GM12878 (cell line): ENCODE measurements around the gene P4HA3. TPM values are rescaled to one million over a fixed set of nuclear protein-coding genes. Genes with fewer than 3 reads are reported as not detected.

Experiments used
- ATAC-seq: fragments of 200-7000 bp; cut with Tn5 transposase; 3 replicates; pipeline ENCODE4 v1.9.1; 2020; ENCODE audit warnings: mild to moderate bottlenecking, moderate library complexity
- BruUV-seq: library from RNA; stranded (reverse); fragments of 400-500 nt; replicated peaks from 2 replicates; lab custom pipeline; 2021; lab: Mats Ljungman, UMichigan
- CTCF ChIA-PET: fragments of 300-600 bp; sonication (Branson Sonifier 250); formaldehyde crosslinking; extraction: SDS; loops from one replicate; lab custom pipeline; 2021; ENCODE audit warnings: inconsistent platforms; lab: Yijun Ruan, JAX
- POLR2A ChIA-PET: fragments of 350-600 bp; formaldehyde crosslinking; extraction: SDS; loops from one replicate; lab custom pipeline; 2021; ENCODE audit warnings: inconsistent platforms; lab: Charles Lee
- RAD21 ChIA-PET: fragments of 300-600 bp; sonication (Branson Sonifier 250); formaldehyde crosslinking; loops from one replicate; lab custom pipeline; 2023; ENCODE audit warnings: antibody characterized with exemption; ENCODE audit not compliant: unreplicated experiment; lab: Charles Lee
- SMC1A ChIA-PET: fragments of 300-600 bp; sonication (Branson Sonifier 250); formaldehyde crosslinking; loops from one replicate; lab custom pipeline; 2023; ENCODE audit not compliant: unreplicated experiment, uncharacterized antibody; lab: Charles Lee
- DNase-seq: peaks from one replicate; pipeline ENCODE4 v3.0.0-alpha.2; 2011; ENCODE audit warnings: low read depth, low spot score
- FAIRE-seq: peaks from 3 replicates; lab custom pipeline; 2011; peaks lifted over from hg19 to GRCh38; lab: Jason Lieb, UNC
- H2AFZ ChIP-seq: 2 replicates; pipeline ENCODE4 v1.6.0; 2011; ENCODE audit warnings: low read depth, low read length, control low read depth; ENCODE audit not compliant: control insufficient read depth
- H3K27ac ChIP-seq: 2 replicates; pipeline ENCODE4 v1.5.1; 2011; ENCODE audit warnings: control low read depth; ENCODE audit not compliant: control insufficient read depth, insufficient read depth
- H3K27me3 ChIP-seq, 2 experiments: replicated peaks in 1 of 2; 2 replicates each; pipeline versions ENCODE4 v1.6.0 to v1.6.1; 2011; ENCODE audit warnings: low read length in 1 of 2; ENCODE audit not compliant: control insufficient read depth in 2 of 2, insufficient read depth in 2 of 2
- H3K36me3 ChIP-seq, 2 experiments: 2 replicates each; pipeline ENCODE4 v1.5.1; 2011; ENCODE audit warnings: low read length in 1 of 2; ENCODE audit not compliant: control insufficient read depth in 2 of 2, insufficient read depth in 2 of 2
- H3K4me1 ChIP-seq: 2 replicates; pipeline ENCODE4 v1.6.1; 2011; ENCODE audit warnings: mild to moderate bottlenecking, low read length, moderate library complexity, mixed read lengths; ENCODE audit not compliant: control insufficient read depth, insufficient read depth
- H3K4me2 ChIP-seq: 2 replicates; pipeline ENCODE4 v1.6.0; 2011; ENCODE audit warnings: control low read depth; ENCODE audit not compliant: control insufficient read depth, insufficient read depth
- H3K4me3 ChIP-seq: fragments of 200-600 bp; sonication (generic); 2 replicates; pipeline ENCODE4 v1.5.1; 2016
- H3K79me2 ChIP-seq: 2 replicates; pipeline ENCODE4 v1.6.0; 2011; ENCODE audit warnings: low read length; ENCODE audit not compliant: control insufficient read depth, insufficient read depth
- H3K9ac ChIP-seq: 2 replicates; pipeline ENCODE4 v1.8.0; 2011; ENCODE audit warnings: low read length, control low read depth, mixed read lengths; ENCODE audit not compliant: control insufficient read depth, insufficient read depth
- H3K9me3 ChIP-seq: replicated peaks from 3 replicates; pipeline ENCODE4 v1.5.1; 2011; ENCODE audit warnings: mild to moderate bottlenecking, low read length; ENCODE audit not compliant: control insufficient read depth, insufficient read depth
- H4K20me1 ChIP-seq: 2 replicates; pipeline ENCODE4 v1.6.0; 2011; ENCODE audit not compliant: control insufficient read depth, insufficient read depth
- BACH1 ChIP-seq: fragments of 450-650 bp; IDR thresholded peaks from 2 replicates; pipeline ENCODE4 v1.6.1; 2017; ENCODE audit warnings: mild to moderate bottlenecking, borderline replicate concordance
- EGR1 ChIP-seq, 2 experiments: IDR thresholded peaks; 1 replicate in 1 of 2; 2 replicates in 1 of 2; pipeline ENCODE4 v1.6.1; 2011 to 2012; ENCODE audit warnings: low read depth in 2 of 2, low read length in 2 of 2, borderline replicate concordance in 1 of 2, mild to moderate bottlenecking in 1 of 2, moderate library complexity in 1 of 2
- HCFC1 ChIP-seq: fragments of 150-350 bp; IDR thresholded peaks from 2 replicates; pipeline ENCODE4 v1.6.1; 2014; ENCODE audit warnings: low read length
- HDAC6 ChIP-seq: fragments of 200-600 bp; sonication (generic); IDR thresholded peaks from one replicate; pipeline ENCODE4 v1.8.0; 2017; ENCODE audit warnings: antibody characterized with exemption; ENCODE audit not compliant: unreplicated experiment
- MEF2A ChIP-seq: IDR thresholded peaks from 2 replicates; pipeline ENCODE4 v1.6.1; 2011; ENCODE audit warnings: low read depth, mild to moderate bottlenecking, low read length, moderate library complexity; ENCODE audit not compliant: insufficient read depth
- MTA2 ChIP-seq: fragments of 450-650 bp; IDR thresholded peaks from 2 replicates; pipeline ENCODE4 v1.6.1; 2016; ENCODE audit warnings: low read depth, mild to moderate bottlenecking, moderate library complexity
- MYC ChIP-seq: IDR thresholded peaks from 2 replicates; pipeline ENCODE4 v1.6.1; 2011; ENCODE audit warnings: mild to moderate bottlenecking, low read length, moderate library complexity, inconsistent platforms; ENCODE audit not compliant: insufficient read depth, insufficient replicate concordance, insufficient read length, severe bottlenecking
- NFXL1 ChIP-seq: fragments of 450-650 bp; IDR thresholded peaks from 2 replicates; pipeline ENCODE4 v1.6.1; 2017; ENCODE audit warnings: antibody characterized with exemption, mild to moderate bottlenecking, borderline replicate concordance
- NR2C1 ChIP-seq: fragments of 450-650 bp; IDR thresholded peaks from 2 replicates; pipeline ENCODE4 v1.6.1; 2017; ENCODE audit warnings: antibody characterized with exemption, mild to moderate bottlenecking, moderate library complexity
- POU2F2 ChIP-seq: IDR thresholded peaks from 3 replicates; pipeline ENCODE4 v1.6.1; 2011; ENCODE audit warnings: low read depth, mild to moderate bottlenecking, low read length, borderline replicate concordance
- RB1 ChIP-seq: fragments of 450-650 bp; formaldehyde crosslinking; IDR thresholded peaks from 2 replicates; pipeline ENCODE4 v1.6.1; 2017; ENCODE audit warnings: mild to moderate bottlenecking, borderline replicate concordance
- SIX5 ChIP-seq: IDR thresholded peaks from 2 replicates; pipeline ENCODE4 v1.6.1; 2011; ENCODE audit warnings: mild to moderate bottlenecking, low read depth, low read length, moderate library complexity; ENCODE audit not compliant: severe bottlenecking
- ZBED1 ChIP-seq: IDR thresholded peaks from 2 replicates; pipeline ENCODE4 v1.6.1; 2016; ENCODE audit warnings: borderline replicate concordance
- WGBS: methylation state at CpG from one replicate; pipeline ENCODE4 v1.1.6; 2016; ENCODE audit warnings: low lambda C conversion rate; ENCODE audit not compliant: insufficient replicate concordance, insufficient coverage; ENCODE audit errors: missing lambda C conversion rate; 5-methylcytosine and 5-hydroxymethylcytosine counted together
- in situ Hi-C: fragments of 300-500 bp; cut with MboI; formaldehyde crosslinking; loops from 9 replicates; pipeline ENCODE4 v1.14.3; 2018; ENCODE audit warnings: mixed read lengths
- intact Hi-C: fragments of 100-400 bp; cut with micrococcal nuclease; formaldehyde crosslinking; loops from one replicate; pipeline ENCODE4 v1.14.2; 2022; ENCODE audit not compliant: unreplicated experiment
- polyA plus RNA-seq, 11 experiments: library from polyadenylated mRNA; depleted of rRNA in 4 of 11; unstranded in 6 of 11; stranded (reverse) in 5 of 11; fragments of >200 nt; fragmentation: Nextera tagmentation in 4 of 11; fragmentation: Illumina TruSeq in 1 of 11; extraction: Ambion mirVana in 4 of 11; extraction: Trizol in 1 of 11; gene quantifications; 1 replicate in 1 of 11; 2 replicates in 10 of 11; pipeline versions ENCODE4 v1.2.1 to v1.2.3, GENCODE V29; 2011 to 2016; ENCODE audit warnings: inconsistent platforms in 2 of 11, missing spikeins in 2 of 11, low read depth in 1 of 11
- total RNA-seq, 4 experiments: library from RNA; depleted of rRNA in 3 of 4; stranded (reverse); fragments of >200 nt in 3 of 4; fragmentation: Illumina TruSeq in 1 of 4; extraction: Trizol in 1 of 4; gene quantifications; 2 replicates each; pipeline versions ENCODE4 v1.2.1 to v1.2.3, GENCODE V29; 2013 to 2021
- TF ChIP-seq, protein P1 (sequence below): fragments of 450-650 bp; formaldehyde crosslinking; IDR thresholded peaks from 2 replicates; pipeline ENCODE4 v1.4.0; 2022; ENCODE audit warnings: mild to moderate bottlenecking, moderate library complexity
- TF ChIP-seq, protein P2 (sequence below): fragments of 450-650 bp; conservative IDR thresholded peaks from 2 replicates; pipeline ENCODE4 v1.6.1; 2017; ENCODE audit warnings: mild to moderate bottlenecking, moderate library complexity
- TF ChIP-seq, protein P3 (sequence below): IDR thresholded peaks from 2 replicates; pipeline ENCODE4 v1.6.1; 2011; ENCODE audit warnings: borderline replicate concordance, low read depth, mild to moderate bottlenecking, moderate library complexity, mixed read lengths, low read length; ENCODE audit not compliant: insufficient read depth; ENCODE audit errors: extremely low read length

P4HA3 gene
- total and polyA plus RNA-seq, 10 of the 15 experiments (the other 5 are each of a cell fraction or from before 2014, with no cell fraction given), result 0.08 TPM; not detected in 9

DNA sequence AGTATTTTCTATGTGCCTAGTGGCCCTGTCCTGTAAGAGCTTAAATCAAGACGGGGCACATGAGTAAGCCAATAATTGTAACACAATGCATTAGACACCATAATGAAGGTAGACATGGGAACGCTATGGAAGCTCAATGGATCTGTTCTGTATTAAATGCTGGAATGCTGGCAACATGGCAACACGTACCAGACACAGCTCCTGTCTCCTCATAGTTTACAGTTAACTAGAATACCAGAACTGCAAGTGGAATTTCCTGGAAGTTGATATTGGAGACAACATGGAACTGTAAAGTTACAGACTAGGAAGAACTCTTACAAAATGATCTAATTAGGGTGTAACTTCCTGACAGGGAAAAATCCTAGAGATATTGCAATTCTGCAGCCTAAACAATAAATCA, 12.4 kb downstream of the P4HA3 start:
- Histone ChIP-seq H3K4me3 (no peak overlapping the region), H3K4me1 (no peaks in the 10 kb centered on the region), H3K79me2 (no peaks in the 10 kb centered on the region), H3K27me3 (no peaks in the 10 kb centered on the region; a peak in 1 of 4 replicates), H4K20me1 (no peaks in the 10 kb centered on the region), H3K36me3 (no peaks in the 10 kb centered on the region), H2AFZ (no peak overlapping the region), H3K9ac (no peak overlapping the region), H3K4me2 (no peak overlapping the region), H3K9me3 (no peaks in the 10 kb centered on the region), H3K27ac (no peak overlapping the region)
- intact Hi-C loops, result no loop called here
- no TSS peak for BruUV-seq
- WGBS, result 10% methylated on average over 3 of the region's 3 CpGs
- SMC1A ChIA-PET, result no interaction called here
- no peak for DNase-seq
- RAD21 ChIA-PET, result no interaction called here
- no peak for FAIRE-seq
- POLR2A ChIA-PET, result no interaction called here
- in situ Hi-C loops, result no loop called here
- no peak for ATAC-seq
- CTCF ChIA-PET, result interaction anchor here (0.7 to 1.1 kb wide), 2 partner anchors 44 to 836 kb away, joined by 4 to 5 read pairs; no protein-coding TSS in a partner anchor
- no peak for TF ChIP-seq MTA2
- TF ChIP-seq EGR1 (IDR thresholded peaks at IDR 0.05; ENCODE audit: borderline replicate concordance in 1 of 2, low read depth in 2 of 2, low read length in 2 of 2), result no peak
- TF ChIP-seq NFXL1, result no peak
- TF ChIP-seq NR2C1, result no peak
- TF ChIP-seq BACH1, result no peak
- TF ChIP-seq HCFC1, result no peak
- TF ChIP-seq MEF2A, result no peak
- TF ChIP-seq ZBED1, result no peak
- TF ChIP-seq HDAC6, result no peak
- TF ChIP-seq SIX5, result no peak
- TF ChIP-seq, protein P1, sequence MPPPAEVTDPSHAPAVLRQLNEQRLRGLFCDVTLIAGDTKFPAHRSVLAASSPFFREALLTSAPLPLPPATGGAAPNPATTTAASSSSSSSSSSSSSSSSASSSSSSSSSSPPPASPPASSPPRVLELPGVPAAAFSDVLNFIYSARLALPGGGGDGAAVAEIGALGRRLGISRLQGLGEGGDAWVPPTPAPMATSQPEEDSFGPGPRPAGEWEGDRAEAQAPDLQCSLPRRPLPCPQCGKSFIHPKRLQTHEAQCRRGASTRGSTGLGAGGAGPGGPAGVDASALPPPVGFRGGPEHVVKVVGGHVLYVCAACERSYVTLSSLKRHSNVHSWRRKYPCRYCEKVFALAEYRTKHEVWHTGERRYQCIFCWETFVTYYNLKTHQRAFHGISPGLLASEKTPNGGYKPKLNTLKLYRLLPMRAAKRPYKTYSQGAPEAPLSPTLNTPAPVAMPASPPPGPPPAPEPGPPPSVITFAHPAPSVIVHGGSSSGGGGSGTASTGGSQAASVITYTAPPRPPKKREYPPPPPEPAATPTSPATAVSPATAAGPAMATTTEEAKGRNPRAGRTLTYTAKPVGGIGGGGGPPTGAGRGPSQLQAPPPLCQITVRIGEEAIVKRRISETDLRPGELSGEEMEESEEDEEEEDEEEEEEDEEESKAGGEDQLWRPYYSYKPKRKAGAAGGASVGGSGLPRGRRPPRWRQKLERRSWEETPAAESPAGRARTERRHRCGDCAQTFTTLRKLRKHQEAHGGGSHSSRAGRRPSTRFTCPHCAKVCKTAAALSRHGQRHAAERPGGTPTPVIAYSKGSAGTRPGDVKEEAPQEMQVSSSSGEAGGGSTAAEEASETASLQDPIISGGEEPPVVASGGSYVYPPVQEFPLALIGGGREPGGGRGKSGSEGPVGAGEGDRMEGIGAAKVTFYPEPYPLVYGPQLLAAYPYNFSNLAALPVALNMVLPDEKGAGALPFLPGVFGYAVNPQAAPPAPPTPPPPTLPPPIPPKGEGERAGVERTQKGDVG, result no peak
- TF ChIP-seq, protein P2, sequence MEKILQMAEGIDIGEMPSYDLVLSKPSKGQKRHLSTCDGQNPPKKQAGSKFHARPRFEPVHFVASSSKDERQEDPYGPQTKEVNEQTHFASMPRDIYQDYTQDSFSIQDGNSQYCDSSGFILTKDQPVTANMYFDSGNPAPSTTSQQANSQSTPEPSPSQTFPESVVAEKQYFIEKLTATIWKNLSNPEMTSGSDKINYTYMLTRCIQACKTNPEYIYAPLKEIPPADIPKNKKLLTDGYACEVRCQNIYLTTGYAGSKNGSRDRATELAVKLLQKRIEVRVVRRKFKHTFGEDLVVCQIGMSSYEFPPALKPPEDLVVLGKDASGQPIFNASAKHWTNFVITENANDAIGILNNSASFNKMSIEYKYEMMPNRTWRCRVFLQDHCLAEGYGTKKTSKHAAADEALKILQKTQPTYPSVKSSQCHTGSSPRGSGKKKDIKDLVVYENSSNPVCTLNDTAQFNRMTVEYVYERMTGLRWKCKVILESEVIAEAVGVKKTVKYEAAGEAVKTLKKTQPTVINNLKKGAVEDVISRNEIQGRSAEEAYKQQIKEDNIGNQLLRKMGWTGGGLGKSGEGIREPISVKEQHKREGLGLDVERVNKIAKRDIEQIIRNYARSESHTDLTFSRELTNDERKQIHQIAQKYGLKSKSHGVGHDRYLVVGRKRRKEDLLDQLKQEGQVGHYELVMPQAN, result no peak
- TF ChIP-seq, protein P3, sequence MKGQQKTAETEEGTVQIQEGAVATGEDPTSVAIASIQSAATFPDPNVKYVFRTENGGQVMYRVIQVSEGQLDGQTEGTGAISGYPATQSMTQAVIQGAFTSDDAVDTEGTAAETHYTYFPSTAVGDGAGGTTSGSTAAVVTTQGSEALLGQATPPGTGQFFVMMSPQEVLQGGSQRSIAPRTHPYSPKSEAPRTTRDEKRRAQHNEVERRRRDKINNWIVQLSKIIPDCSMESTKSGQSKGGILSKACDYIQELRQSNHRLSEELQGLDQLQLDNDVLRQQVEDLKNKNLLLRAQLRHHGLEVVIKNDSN, result no peak
- TF ChIP-seq POU2F2, result no peak
- no peak for TF ChIP-seq RB1
- TF ChIP-seq MYC, result no peak
